Activated B cell treated with CpG ODN at 0.5 μM for 24 hours (primary cell): ENCODE data around the gene STK17A. TPM values are rescaled to one million over a fixed set of nuclear protein-coding genes. Genes with fewer than 3 reads are reported as not detected.
"Not testable (repeated sequence)": the region's sequence is repeated elsewhere in the genome, so short reads cannot be mapped to it uniquely, and the experiment has no call there.

ENCODE experiments used
- ATAC-seq: fragments of 200-7000 bp; cut with Tn5 transposase; one replicate; pipeline ENCODE4 v1.10.0; 2021; ENCODE audit warnings: low read depth, mild to moderate bottlenecking, moderate library complexity
- CTCF ChIA-PET: fragments of 350-600 bp; sonication (Branson Sonifier 250); formaldehyde crosslinking; loops from one replicate; lab custom pipeline; 2021; ENCODE audit warnings: antibody characterized with exemption; lab: Charles Lee
- POLR2A ChIA-PET: fragments of 350-600 bp; sonication (Branson Sonifier 250); formaldehyde crosslinking; loops from one replicate; lab custom pipeline; 2021; ENCODE audit warnings: antibody characterized with exemption; lab: Charles Lee
- DNase-seq: peaks from one replicate; pipeline ENCODE4 v3.0.0; 2022
- H3K27ac Mint-ChIP-seq: one replicate; pipeline ENCODE4 v1.8.0; 2020; ENCODE audit warnings: mixed read lengths
- H3K27me3 Mint-ChIP-seq: one replicate; pipeline ENCODE4 v1.8.0; 2021; ENCODE audit warnings: mixed read lengths
- H3K36me3 Mint-ChIP-seq: one replicate; pipeline ENCODE4 v1.8.0; 2021; ENCODE audit warnings: low read depth, mixed read lengths
- H3K4me1 Mint-ChIP-seq: one replicate; pipeline ENCODE4 v1.8.0; 2021; ENCODE audit warnings: mixed read lengths
- H3K4me3 Mint-ChIP-seq: one replicate; pipeline ENCODE4 v1.8.0; 2020; ENCODE audit warnings: mild to moderate bottlenecking, mixed read lengths
- H3K9me3 Mint-ChIP-seq: one replicate; pipeline ENCODE4 v1.8.0; 2020; ENCODE audit warnings: mixed read lengths
- intact Hi-C: fragments of 100-400 bp; cut with micrococcal nuclease; formaldehyde crosslinking; loops from one replicate; pipeline ENCODE4 v1.15.1; 2024
- total RNA-seq: library from RNA; stranded (reverse); gene quantifications from 2 replicates; pipeline ENCODE4 v1.2.3, GENCODE V29; 2022
- TF ChIP-seq, protein P1 (sequence below): fragments of 200-600 bp; IDR thresholded peaks from one replicate; pipeline ENCODE4 v1.8.0; 2022; ENCODE audit warnings: antibody characterized with exemption, mild to moderate bottlenecking

STK17A gene
- total RNA-seq, 1 donor from 2014 or later, result 68.6 TPM

DNA sequence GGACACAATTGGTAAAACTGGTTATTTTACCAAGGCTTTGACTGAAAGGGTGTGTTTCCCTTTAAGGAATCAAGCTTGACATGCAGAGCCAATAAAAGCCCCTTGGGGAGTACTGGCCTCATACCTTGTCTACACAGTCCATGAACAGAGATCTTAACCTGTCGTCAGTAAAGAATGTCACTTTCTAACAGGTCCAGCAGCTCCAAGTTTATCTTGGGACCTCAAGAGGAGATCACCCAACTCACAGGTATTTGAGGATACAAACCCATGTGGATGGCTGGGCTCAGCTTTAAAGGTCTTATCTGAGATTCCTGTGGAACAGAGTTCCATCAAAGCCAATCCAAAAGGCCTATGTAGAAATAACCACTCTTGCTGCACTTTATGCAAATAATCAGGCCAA lies 85.1 kb downstream of the STK17A start:
- no peak for DNase-seq
- peaks cover 62% of the 10 kb centered on the region for H3K36me3 Mint-ChIP-seq
- intact Hi-C loops, result no loop called here
- H3K9me3 Mint-ChIP-seq, result peaks cover 33% of the 10 kb centered on the region
- ChIA-PET POLR2A (no interaction called here), CTCF (interaction anchor here (1.3 to 2.3 kb wide), 2 partner anchors 32 to 85 kb away, joined by 4 to 14 read pairs; partner anchors contain the start of gene STK17A)
- peaks cover 64% of the 10 kb centered on the region for H3K4me1 Mint-ChIP-seq
- H3K27ac Mint-ChIP-seq, result no peak overlapping the region
- no peak for ATAC-seq
- no peak overlapping the region for H3K4me3 Mint-ChIP-seq
- no peaks in the 10 kb centered on the region for H3K27me3 Mint-ChIP-seq
- TF ChIP-seq, protein P1, sequence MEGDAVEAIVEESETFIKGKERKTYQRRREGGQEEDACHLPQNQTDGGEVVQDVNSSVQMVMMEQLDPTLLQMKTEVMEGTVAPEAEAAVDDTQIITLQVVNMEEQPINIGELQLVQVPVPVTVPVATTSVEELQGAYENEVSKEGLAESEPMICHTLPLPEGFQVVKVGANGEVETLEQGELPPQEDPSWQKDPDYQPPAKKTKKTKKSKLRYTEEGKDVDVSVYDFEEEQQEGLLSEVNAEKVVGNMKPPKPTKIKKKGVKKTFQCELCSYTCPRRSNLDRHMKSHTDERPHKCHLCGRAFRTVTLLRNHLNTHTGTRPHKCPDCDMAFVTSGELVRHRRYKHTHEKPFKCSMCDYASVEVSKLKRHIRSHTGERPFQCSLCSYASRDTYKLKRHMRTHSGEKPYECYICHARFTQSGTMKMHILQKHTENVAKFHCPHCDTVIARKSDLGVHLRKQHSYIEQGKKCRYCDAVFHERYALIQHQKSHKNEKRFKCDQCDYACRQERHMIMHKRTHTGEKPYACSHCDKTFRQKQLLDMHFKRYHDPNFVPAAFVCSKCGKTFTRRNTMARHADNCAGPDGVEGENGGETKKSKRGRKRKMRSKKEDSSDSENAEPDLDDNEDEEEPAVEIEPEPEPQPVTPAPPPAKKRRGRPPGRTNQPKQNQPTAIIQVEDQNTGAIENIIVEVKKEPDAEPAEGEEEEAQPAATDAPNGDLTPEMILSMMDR, result no peak

DNA sequence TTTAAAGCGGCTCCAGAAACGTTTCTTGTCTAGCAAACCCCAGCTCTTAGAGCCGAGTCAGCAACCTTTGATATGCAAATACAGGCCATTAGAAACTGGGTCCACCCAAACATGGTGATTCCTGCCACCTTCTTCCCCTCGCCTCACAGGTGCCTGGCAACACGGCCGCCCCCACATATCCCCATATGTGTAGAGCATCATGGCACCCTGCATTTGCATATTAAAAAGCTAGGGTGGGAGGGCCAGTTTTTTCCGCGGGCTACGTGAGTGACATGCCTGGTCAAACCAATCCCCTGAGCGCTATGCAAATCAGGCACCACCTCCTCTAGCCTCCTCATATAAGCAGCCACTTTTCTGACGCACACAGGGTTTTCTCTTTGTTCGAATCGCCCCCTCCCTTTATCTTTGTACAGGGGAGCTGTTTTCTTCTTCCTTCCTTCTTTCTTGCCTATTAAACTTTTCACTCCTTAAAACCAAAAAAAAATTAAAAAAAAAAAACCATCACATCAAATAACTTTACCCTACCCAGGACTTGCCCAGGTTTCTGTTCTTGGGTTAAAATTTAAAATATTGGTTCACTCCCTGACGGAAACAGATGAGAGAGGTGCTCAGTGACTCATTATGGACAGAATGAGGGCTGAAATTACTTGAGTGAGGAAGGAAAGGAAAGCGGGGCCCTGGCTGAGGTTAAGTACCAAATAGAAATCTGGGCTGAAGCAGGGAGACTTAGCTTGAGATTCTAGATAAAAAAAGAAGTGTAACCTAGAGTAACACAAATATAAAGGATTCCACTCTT lies 86.6 kb downstream of the STK17A start:
- peak overlapping the region; percentile 57 for H3K4me3 Mint-ChIP-seq
- ChIA-PET POLR2A (interaction anchor here (0.5 to 3.6 kb wide), 7 partner anchors 18 to 87 kb away, joined by 3 to 21 read pairs (median 4); partner anchors contain the start of gene STK17A), CTCF (interaction anchor here (2.3 kb wide), 1 partner anchor 87 kb away, joined by 14 read pairs; the partner anchor contains the start of gene STK17A)
- TF ChIP-seq, protein P1, result no peak
- DNase-seq (no peak), ATAC-seq (peak; percentile 73)
- H3K9me3 Mint-ChIP-seq, result peaks cover 40% of the 10 kb centered on the region
- H3K4me1 Mint-ChIP-seq, result peaks cover 72% of the 10 kb centered on the region
- intact Hi-C loops, result loop anchor here (1.0 kb wide), 1 partner anchor 20 kb away; no protein-coding TSS in a partner anchor
- H3K27me3 Mint-ChIP-seq, result no peaks in the 10 kb centered on the region
- H3K27ac Mint-ChIP-seq, result peak overlapping the region; percentile 72
- peaks cover 70% of the 10 kb centered on the region for H3K36me3 Mint-ChIP-seq

DNA sequence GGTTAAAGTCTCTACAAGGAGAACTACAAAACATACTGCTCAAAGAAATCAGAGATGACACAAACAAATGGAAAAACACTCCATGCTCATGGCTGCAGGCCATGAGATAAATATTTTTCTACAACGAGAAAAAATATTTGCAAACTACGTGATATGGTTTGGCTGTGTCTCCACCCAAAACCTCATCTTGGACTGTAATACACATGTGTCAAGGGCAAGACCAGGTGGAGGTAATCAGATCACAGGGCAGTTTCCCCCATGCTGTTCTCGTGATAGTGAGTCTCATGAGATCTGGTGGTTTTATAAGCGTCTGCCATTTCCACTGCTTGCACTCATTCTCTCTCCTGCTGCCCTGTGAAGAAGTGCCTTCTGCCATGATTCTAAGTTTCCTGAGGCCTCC lies 88.6 kb downstream of the STK17A start:
- intact Hi-C loops, result no loop called here
- H3K27ac Mint-ChIP-seq, result peak overlapping the region; percentile 63
- DNase-seq, result no peak
- CTCF ChIA-PET, result interaction anchor here (1.5 to 1.7 kb wide), 2 partner anchors 89 kb away, joined by 6 to 7 read pairs; partner anchors contain the start of gene STK17A
- peaks cover 68% of the 10 kb centered on the region for H3K36me3 Mint-ChIP-seq
- TF ChIP-seq, protein P1, result no peak
- ATAC-seq, result no peak
- H3K9me3 Mint-ChIP-seq, result peaks cover 40% of the 10 kb centered on the region
- H3K4me3 Mint-ChIP-seq, result no peak overlapping the region
- H3K27me3 Mint-ChIP-seq, result no peaks in the 10 kb centered on the region
- peaks cover 66% of the 10 kb centered on the region for H3K4me1 Mint-ChIP-seq
- POLR2A ChIA-PET, result interaction anchor here (1.3 to 3.6 kb wide), 2 partner anchors 23 to 89 kb away, joined by 3 to 21 read pairs; partner anchors contain the start of gene STK17A

DNA sequence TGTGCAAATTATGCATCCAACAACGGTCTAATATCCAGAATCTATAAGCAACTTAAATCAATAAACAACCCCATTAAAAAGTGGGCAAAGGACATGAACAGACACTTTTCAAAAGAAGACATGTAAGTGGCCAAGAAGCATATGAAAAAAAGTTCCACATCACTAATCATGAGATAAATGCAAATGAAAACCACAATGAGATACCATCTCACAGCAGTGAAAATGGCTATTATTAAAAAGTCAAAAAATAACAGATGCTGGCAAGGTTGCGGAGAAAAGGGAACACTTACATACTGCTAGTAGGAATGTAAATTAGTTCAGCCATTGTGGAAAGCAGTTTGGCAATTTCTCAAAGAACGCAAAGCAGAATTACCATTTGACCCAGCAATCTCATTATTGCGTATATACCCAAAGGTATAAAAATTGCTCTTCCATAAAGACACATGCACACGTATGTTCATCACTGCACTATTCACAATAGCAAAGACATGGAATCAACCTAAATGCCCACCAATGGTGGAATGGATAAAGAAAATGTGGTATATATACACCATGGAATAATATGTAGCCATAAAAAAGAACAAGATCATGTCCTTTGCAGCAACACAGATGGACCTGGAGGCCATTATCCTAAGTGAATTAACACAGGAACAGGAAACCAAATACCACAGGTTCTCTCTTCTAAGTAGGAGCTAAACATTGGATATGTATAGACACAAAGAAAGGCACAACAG lies 90.5 kb downstream of the STK17A start:
- H3K36me3 Mint-ChIP-seq, result peaks cover 52% of the 10 kb centered on the region
- POLR2A ChIA-PET, result interaction anchor here (0.8 to 1.9 kb wide), 5 partner anchors 22 to 91 kb away, joined by 3 to 6 read pairs (median 3); partner anchors contain the start of gene STK17A
- not testable (repeated sequence) for DNase-seq, H3K4me3 Mint-ChIP-seq, H3K27me3 Mint-ChIP-seq, ATAC-seq
- intact Hi-C loops, result loop anchor here (1.0 kb wide), 2 partner anchors 12 to 23 kb away; no protein-coding TSS in a partner anchor
- CTCF ChIA-PET, result interaction anchor here (1.3 to 1.7 kb wide), 3 partner anchors 27 to 91 kb away, joined by 5 to 7 read pairs (median 7); partner anchors contain the start of gene STK17A
- H3K27ac Mint-ChIP-seq, result peak overlapping the region; percentile 32
- peaks cover 72% of the 10 kb centered on the region for H3K4me1 Mint-ChIP-seq
- H3K9me3 Mint-ChIP-seq, result peaks cover 36% of the 10 kb centered on the region
